Neural cell (in vitro differentiated cells): ENCODE measurements around the gene NAGS. TPM values are rescaled to one million over a fixed set of nuclear protein-coding genes. Genes with fewer than 3 reads are reported as not detected.

Experiments used
- H2AFZ ChIP-seq: fragments of 200-600, 300-800 bp; sonication (generic), shearing (Covaris generic); 2 replicates; pipeline ENCODE4 v1.6.0; 2014; ENCODE audit warnings: low read depth, mild to moderate bottlenecking, antibody characterized with exemption, low read length, moderate library complexity
- H3F3A ChIP-seq: fragments of 200-600 bp; shearing (Covaris generic); 2 replicates; pipeline ENCODE4 v1.6.1; 2016; ENCODE audit warnings: mild to moderate bottlenecking, moderate library complexity, mixed read lengths, antibody characterized with exemption, low read length; ENCODE audit not compliant: insufficient read depth, poor library complexity, severe bottlenecking
- H3K27ac ChIP-seq: fragments of 200-600, 300-800 bp; sonication (generic), shearing (Covaris generic); 2 replicates; pipeline ENCODE4 v1.5.1; 2014; ENCODE audit warnings: mild to moderate bottlenecking, low read length, moderate library complexity
- H3K27me3 ChIP-seq: fragments of 300-800, 200-600 bp; sonication (generic), shearing (Covaris generic); 2 replicates; pipeline ENCODE4 v1.6.0; 2014; ENCODE audit warnings: mild to moderate bottlenecking, low read depth, low read length, moderate library complexity; ENCODE audit not compliant: insufficient read depth
- H3K36me3 ChIP-seq: fragments of 300-800, 200-600 bp; sonication (generic), shearing (Covaris generic); 2 replicates; pipeline ENCODE4 v1.5.1; 2014; ENCODE audit warnings: mild to moderate bottlenecking, antibody characterized with exemption, low read length, moderate library complexity; ENCODE audit not compliant: insufficient read depth
- H3K4me2 ChIP-seq: fragments of 300-800, 200-600 bp; sonication (generic), shearing (Covaris generic); 2 replicates; pipeline ENCODE4 v1.6.0; 2014; ENCODE audit warnings: mild to moderate bottlenecking, low read length
- H3K4me3 ChIP-seq: fragments of 300-800, 200-600 bp; sonication (generic), shearing (Covaris generic); 2 replicates; pipeline ENCODE4 v1.5.1; 2014; ENCODE audit warnings: mild to moderate bottlenecking, low read length, moderate library complexity
- H3K79me2 ChIP-seq: fragments of 200-600 bp; shearing (Covaris generic); replicated peaks from 2 replicates; pipeline ENCODE4 v1.6.0; 2014; ENCODE audit warnings: mild to moderate bottlenecking, low read length, moderate library complexity; ENCODE audit not compliant: insufficient read depth
- H3K9ac ChIP-seq: fragments of 300-800, 200-600 bp; sonication (generic), shearing (Covaris generic); 2 replicates; pipeline ENCODE4 v1.6.1; 2016; ENCODE audit warnings: mild to moderate bottlenecking, low read length, mixed read lengths
- H3K9me2 ChIP-seq: fragments of 200-600 bp; shearing (Covaris generic); 2 replicates; pipeline ENCODE4 v1.6.1; 2016; ENCODE audit warnings: mild to moderate bottlenecking, low read length, mixed read lengths; ENCODE audit not compliant: insufficient read depth
- H3K9me3 ChIP-seq: fragments of 200-600, 300-800 bp; sonication (generic), shearing (Covaris generic); 2 replicates; pipeline ENCODE4 v1.6.1; 2016; ENCODE audit warnings: mild to moderate bottlenecking, mixed run types, low read length, moderate library complexity, mixed read lengths
- H4K20me1 ChIP-seq: fragments of 200-600 bp; shearing (Covaris generic); 2 replicates; pipeline ENCODE4 v1.6.1; 2016; ENCODE audit warnings: mild to moderate bottlenecking, mixed run types; ENCODE audit not compliant: insufficient read depth
- POLR2AphosphoS5 ChIP-seq: IDR thresholded peaks from 2 replicates; pipeline ENCODE4 v1.6.1; 2012
- RAD21 ChIP-seq: fragments of 450-650 bp; conservative IDR thresholded peaks from 2 replicates; pipeline ENCODE4 v1.6.1; 2014; ENCODE audit warnings: antibody characterized with exemption, mild to moderate bottlenecking, moderate library complexity
- SMC3 ChIP-seq: fragments of 450-650 bp; conservative IDR thresholded peaks from 2 replicates; pipeline ENCODE4 v1.6.1; 2014; ENCODE audit warnings: antibody characterized with exemption, mild to moderate bottlenecking, moderate library complexity; ENCODE audit not compliant: poor library complexity
- TAF1 ChIP-seq: IDR thresholded peaks from 2 replicates; pipeline ENCODE4 v1.6.1; 2012; ENCODE audit warnings: low read depth
- polyA plus RNA-seq: library from polyadenylated mRNA; depleted of rRNA; stranded (reverse); fragments of >200 nt; gene quantifications from 2 replicates; pipeline ENCODE4 v1.2.3, GENCODE V29; 2014
- TF ChIP-seq, protein P1 (sequence below): fragments of 450-650 bp; IDR thresholded peaks from 2 replicates; pipeline ENCODE4 v1.5.1; 2014; ENCODE audit warnings: antibody characterized with exemption, mild to moderate bottlenecking, moderate library complexity; ENCODE audit not compliant: poor library complexity, severe bottlenecking
- TF ChIP-seq, protein P2 (sequence below): IDR thresholded peaks from 2 replicates; pipeline ENCODE4 v1.6.1; 2012; ENCODE audit warnings: borderline replicate concordance

Gene NAGS
- polyA plus RNA-seq, 1 donor from 2014 or later = not detected

DNA sequence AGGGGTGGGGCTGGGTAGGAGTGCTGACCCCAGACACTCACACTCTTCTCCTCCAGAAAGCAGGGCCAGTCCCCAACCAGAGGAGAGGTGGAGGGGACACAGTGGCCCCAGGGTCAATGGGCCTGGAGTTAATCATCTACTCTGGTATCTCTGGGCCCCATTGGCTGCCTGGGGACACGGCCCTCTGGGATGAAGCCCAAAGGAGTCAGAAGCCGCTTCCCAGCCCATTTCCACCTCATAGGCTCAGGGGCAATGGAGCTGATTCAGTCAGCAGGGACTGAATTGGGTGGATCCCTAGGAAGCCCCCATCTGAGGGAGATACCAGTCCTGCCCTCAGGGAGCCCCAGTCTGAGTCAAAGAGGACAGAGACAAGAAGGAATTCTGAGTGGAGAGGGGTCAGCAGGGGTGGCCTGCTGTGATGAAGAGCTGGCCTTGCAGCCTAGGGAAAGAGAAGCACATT lies 2.9 kb upstream of the NAGS start:
- peaks cover 46% of the 10 kb centered on the region for H3K27me3 ChIP-seq
- H3K36me3 ChIP-seq = no peaks in the 10 kb centered on the region
- no peak overlapping the region for H3K27ac ChIP-seq
- H3K79me2 ChIP-seq = no peaks in the 10 kb centered on the region
- H4K20me1 ChIP-seq = no peaks in the 10 kb centered on the region
- TF ChIP-seq, protein P1, sequence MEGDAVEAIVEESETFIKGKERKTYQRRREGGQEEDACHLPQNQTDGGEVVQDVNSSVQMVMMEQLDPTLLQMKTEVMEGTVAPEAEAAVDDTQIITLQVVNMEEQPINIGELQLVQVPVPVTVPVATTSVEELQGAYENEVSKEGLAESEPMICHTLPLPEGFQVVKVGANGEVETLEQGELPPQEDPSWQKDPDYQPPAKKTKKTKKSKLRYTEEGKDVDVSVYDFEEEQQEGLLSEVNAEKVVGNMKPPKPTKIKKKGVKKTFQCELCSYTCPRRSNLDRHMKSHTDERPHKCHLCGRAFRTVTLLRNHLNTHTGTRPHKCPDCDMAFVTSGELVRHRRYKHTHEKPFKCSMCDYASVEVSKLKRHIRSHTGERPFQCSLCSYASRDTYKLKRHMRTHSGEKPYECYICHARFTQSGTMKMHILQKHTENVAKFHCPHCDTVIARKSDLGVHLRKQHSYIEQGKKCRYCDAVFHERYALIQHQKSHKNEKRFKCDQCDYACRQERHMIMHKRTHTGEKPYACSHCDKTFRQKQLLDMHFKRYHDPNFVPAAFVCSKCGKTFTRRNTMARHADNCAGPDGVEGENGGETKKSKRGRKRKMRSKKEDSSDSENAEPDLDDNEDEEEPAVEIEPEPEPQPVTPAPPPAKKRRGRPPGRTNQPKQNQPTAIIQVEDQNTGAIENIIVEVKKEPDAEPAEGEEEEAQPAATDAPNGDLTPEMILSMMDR = no peak
- TF ChIP-seq TAF1 = no peak
- TF ChIP-seq POLR2AphosphoS5 = no peak
- no peak for TF ChIP-seq SMC3
- no peak overlapping the region for H3K4me3 ChIP-seq
- no peaks in the 10 kb centered on the region for H3K9me2 ChIP-seq
- no peak overlapping the region for H2AFZ ChIP-seq
- no peak overlapping the region for H3K4me2 ChIP-seq
- no peaks in the 10 kb centered on the region for H3K9me3 ChIP-seq
- H3F3A ChIP-seq = no peaks in the 10 kb centered on the region
- no peak overlapping the region for H3K9ac ChIP-seq

- Histone ChIP-seq H3K27me3 (peaks cover 54% of the 10 kb centered on the region), H3K4me3 (no peak overlapping the region), H3K4me2 (no peak overlapping the region), H3K27ac (no peak overlapping the region), H3K9me2 (no peaks in the 10 kb centered on the region), H2AFZ (no peak overlapping the region), H4K20me1 (no peaks in the 10 kb centered on the region), H3K36me3 (no peaks in the 10 kb centered on the region), H3K79me2 (no peaks in the 10 kb centered on the region), H3K9ac (no peak overlapping the region), H3K9me3 (no peaks in the 10 kb centered on the region), H3F3A (no peaks in the 10 kb centered on the region)
- TF ChIP-seq, protein P1 = no peak
- TF ChIP-seq, protein P2, sequence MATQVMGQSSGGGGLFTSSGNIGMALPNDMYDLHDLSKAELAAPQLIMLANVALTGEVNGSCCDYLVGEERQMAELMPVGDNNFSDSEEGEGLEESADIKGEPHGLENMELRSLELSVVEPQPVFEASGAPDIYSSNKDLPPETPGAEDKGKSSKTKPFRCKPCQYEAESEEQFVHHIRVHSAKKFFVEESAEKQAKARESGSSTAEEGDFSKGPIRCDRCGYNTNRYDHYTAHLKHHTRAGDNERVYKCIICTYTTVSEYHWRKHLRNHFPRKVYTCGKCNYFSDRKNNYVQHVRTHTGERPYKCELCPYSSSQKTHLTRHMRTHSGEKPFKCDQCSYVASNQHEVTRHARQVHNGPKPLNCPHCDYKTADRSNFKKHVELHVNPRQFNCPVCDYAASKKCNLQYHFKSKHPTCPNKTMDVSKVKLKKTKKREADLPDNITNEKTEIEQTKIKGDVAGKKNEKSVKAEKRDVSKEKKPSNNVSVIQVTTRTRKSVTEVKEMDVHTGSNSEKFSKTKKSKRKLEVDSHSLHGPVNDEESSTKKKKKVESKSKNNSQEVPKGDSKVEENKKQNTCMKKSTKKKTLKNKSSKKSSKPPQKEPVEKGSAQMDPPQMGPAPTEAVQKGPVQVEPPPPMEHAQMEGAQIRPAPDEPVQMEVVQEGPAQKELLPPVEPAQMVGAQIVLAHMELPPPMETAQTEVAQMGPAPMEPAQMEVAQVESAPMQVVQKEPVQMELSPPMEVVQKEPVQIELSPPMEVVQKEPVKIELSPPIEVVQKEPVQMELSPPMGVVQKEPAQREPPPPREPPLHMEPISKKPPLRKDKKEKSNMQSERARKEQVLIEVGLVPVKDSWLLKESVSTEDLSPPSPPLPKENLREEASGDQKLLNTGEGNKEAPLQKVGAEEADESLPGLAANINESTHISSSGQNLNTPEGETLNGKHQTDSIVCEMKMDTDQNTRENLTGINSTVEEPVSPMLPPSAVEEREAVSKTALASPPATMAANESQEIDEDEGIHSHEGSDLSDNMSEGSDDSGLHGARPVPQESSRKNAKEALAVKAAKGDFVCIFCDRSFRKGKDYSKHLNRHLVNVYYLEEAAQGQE = no peak
- TF ChIP-seq RAD21 = no peak
- TF ChIP-seq POLR2AphosphoS5 = no peak
These were observed 2.1 kb upstream of the NAGS start for GRCh38 chr17:44002141-44002848.
